Measurements from ENCODE around the gene ADGRD2. TPM values are rescaled to one million over a fixed set of nuclear protein-coding genes. Genes with fewer than 3 reads are reported as not detected.

The ADGRD2 gene
- total RNA-seq, 1 donor from 2014 or later: 0.78 TPM

- Mint-ChIP-seq H3K27ac (no peak overlapping the region), H3K36me3 (peaks cover 2% of the 10 kb centered on the region), H3K4me3 (no peak overlapping the region), H3K4me1 (no peaks in the 10 kb centered on the region), H3K9me3 (peaks cover 3% of the 10 kb centered on the region), H3K27me3 (ENCODE audit: low read depth) (peaks cover 4% of the 10 kb centered on the region)
- DNase-seq (ENCODE audit: low spot score in 2 of 2, unreplicated experiment in 2 of 2): no peak
- TF ChIP-seq CTCF (IDR thresholded peaks at IDR 0.05; ENCODE audit: unreplicated experiment): no peak
These were observed 6.6 kb upstream of the ADGRD2 start for GRCh38 chr9:124443625-124444024.

DNA sequence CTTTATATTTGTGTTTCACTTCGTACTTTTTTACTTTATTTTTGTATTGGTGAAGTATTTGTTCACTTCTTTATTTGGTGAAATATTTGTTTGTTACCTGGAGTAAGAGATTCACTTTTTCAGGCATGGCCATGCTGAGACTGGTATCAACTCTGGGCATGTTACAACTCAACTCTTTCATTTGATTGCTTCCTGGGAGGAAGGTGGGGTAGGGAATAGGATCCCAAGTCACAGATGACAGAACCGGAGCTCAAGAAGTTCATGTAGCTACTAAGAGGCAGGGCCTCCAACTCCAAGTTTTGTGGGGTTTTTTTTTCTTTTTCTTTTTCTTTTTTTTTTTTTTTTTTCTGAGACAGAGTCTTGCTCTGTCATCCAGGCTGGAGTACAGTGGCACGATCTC lies 6.1 kb upstream of the ADGRD2 start:
- no peak for TF ChIP-seq CTCF (IDR thresholded peaks at IDR 0.05; ENCODE audit: unreplicated experiment)
- peaks cover 2% of the 10 kb centered on the region for H3K36me3 Mint-ChIP-seq

GRCh38 chr9:124447297-124447661 lies 3.0 kb upstream of the ADGRD2 start:
- Mint-ChIP-seq H3K4me1 (peaks cover 8% of the 10 kb centered on the region), H3K36me3 (no peaks in the 10 kb centered on the region), H3K27ac (no peak overlapping the region), H3K27me3 (ENCODE audit: low read depth) (peaks cover 23% of the 10 kb centered on the region), H3K4me3 (no peak overlapping the region), H3K9me3 (no peaks in the 10 kb centered on the region)
- no peak for DNase-seq (ENCODE audit: low spot score in 2 of 2, unreplicated experiment in 2 of 2)
- TF ChIP-seq CTCF (IDR thresholded peaks at IDR 0.05; ENCODE audit: unreplicated experiment): no peak

More for the DNA sequence above, 6.1 kb upstream of the ADGRD2 start:
- no peak for DNase-seq (ENCODE audit: low spot score in 2 of 2, unreplicated experiment in 2 of 2)
- no peak overlapping the region for H3K27ac Mint-ChIP-seq
- H3K4me1 Mint-ChIP-seq: no peaks in the 10 kb centered on the region
- H3K9me3 Mint-ChIP-seq: peaks cover 3% of the 10 kb centered on the region
- H3K4me3 Mint-ChIP-seq: no peak overlapping the region
- peaks cover 4% of the 10 kb centered on the region for H3K27me3 Mint-ChIP-seq (ENCODE audit: low read depth)

GRCh38 chr9:124448019-124448418 lies 2.2 kb upstream of the ADGRD2 start:
- no peak for DNase-seq (ENCODE audit: low spot score in 2 of 2, unreplicated experiment in 2 of 2)
- Mint-ChIP-seq H3K27ac (no peak overlapping the region), H3K4me3 (no peak overlapping the region), H3K9me3 (no peaks in the 10 kb centered on the region), H3K27me3 (ENCODE audit: low read depth) (peaks cover 28% of the 10 kb centered on the region), H3K4me1 (peaks cover 8% of the 10 kb centered on the region), H3K36me3 (no peaks in the 10 kb centered on the region)
- no peak for TF ChIP-seq CTCF (IDR thresholded peaks at IDR 0.05; ENCODE audit: unreplicated experiment)

- DNase-seq (ENCODE audit: low spot score in 2 of 2, unreplicated experiment in 2 of 2): no peak
These were observed 685 bp upstream of the ADGRD2 start for GRCh38 chr9:124449381-124450151.

More at GRCh38 chr9:124449381-124450151, 685 bp upstream of the ADGRD2 start:
- TF ChIP-seq CTCF (IDR thresholded peaks at IDR 0.05; ENCODE audit: unreplicated experiment): no peak
- H3K36me3 Mint-ChIP-seq: no peaks in the 10 kb centered on the region
- no peak overlapping the region for H3K4me3 Mint-ChIP-seq
- H3K27ac Mint-ChIP-seq: no peak overlapping the region
- peaks cover 8% of the 10 kb centered on the region for H3K4me1 Mint-ChIP-seq
- H3K9me3 Mint-ChIP-seq: no peaks in the 10 kb centered on the region
- peaks cover 38% of the 10 kb centered on the region for H3K27me3 Mint-ChIP-seq (ENCODE audit: low read depth)

Measured in mesothelial cell of epicardium (in vitro differentiated cells).